Stimulated activated naive CD8-positive, alpha-beta T cell treated with anti-CD3 and anti-CD28 coated beads, Interleukin-15, Interleukin-2, amounts not matched to agents 100 ng/mL and 50 ng/mL, for 24 hours (primary cell): ENCODE results near the gene FBXL3.
"Not testable (repeated sequence)": the region's sequence is repeated elsewhere in the genome, so short reads cannot be mapped to it uniquely, and the experiment has no call there.

Source experiments
- H3K27ac Mint-ChIP-seq: one replicate; pipeline ENCODE4 v1.8.0; 2021; ENCODE audit warnings: mild to moderate bottlenecking, mixed read lengths
- H3K27me3 Mint-ChIP-seq: one replicate; pipeline ENCODE4 v1.8.0; 2021; ENCODE audit warnings: mixed read lengths
- H3K36me3 Mint-ChIP-seq: one replicate; pipeline ENCODE4 v1.8.0; 2021; ENCODE audit warnings: low read depth, mixed read lengths
- H3K4me1 Mint-ChIP-seq: one replicate; pipeline ENCODE4 v1.8.0; 2021; ENCODE audit warnings: low read depth, mixed read lengths
- H3K4me3 Mint-ChIP-seq: one replicate; pipeline ENCODE4 v1.8.0; 2021; ENCODE audit warnings: mild to moderate bottlenecking, mixed read lengths
- H3K9me3 Mint-ChIP-seq: one replicate; pipeline ENCODE4 v1.8.0; 2021; ENCODE audit warnings: mixed read lengths

The FBXL3 gene

GRCh38 chr13:77013853-77014542 lies 13.0 kb downstream of the FBXL3 start:
- peaks cover 25% of the 10 kb centered on the region for H3K4me1 Mint-ChIP-seq
- no peaks in the 10 kb centered on the region for H3K9me3 Mint-ChIP-seq
- H3K27me3 Mint-ChIP-seq, result no peaks in the 10 kb centered on the region
- H3K36me3 Mint-ChIP-seq, result peaks cover 88% of the 10 kb centered on the region
- H3K4me3 Mint-ChIP-seq, result no peak overlapping the region
- H3K27ac Mint-ChIP-seq, result no peak overlapping the region

GRCh38 chr13:77009719-77010118 lies 17.2 kb downstream of the FBXL3 start:
- H3K27me3 Mint-ChIP-seq, result not testable (repeated sequence)
- peaks cover 66% of the 10 kb centered on the region for H3K36me3 Mint-ChIP-seq

GRCh38 chr13:77009011-77009410 lies 17.9 kb downstream of the FBXL3 start:
- Mint-ChIP-seq H3K4me1 (peaks cover 24% of the 10 kb centered on the region), H3K4me3 (no peak overlapping the region), H3K27ac (peak overlapping the region; percentile 49), H3K27me3 (no peaks in the 10 kb centered on the region), H3K36me3 (peaks cover 64% of the 10 kb centered on the region), H3K9me3 (no peaks in the 10 kb centered on the region)

More at GRCh38 chr13:77009719-77010118, 17.2 kb downstream of the FBXL3 start:
- not testable (repeated sequence) for H3K27ac Mint-ChIP-seq, H3K4me3 Mint-ChIP-seq, H3K9me3 Mint-ChIP-seq
- peaks cover 28% of the 10 kb centered on the region for H3K4me1 Mint-ChIP-seq

DNA sequence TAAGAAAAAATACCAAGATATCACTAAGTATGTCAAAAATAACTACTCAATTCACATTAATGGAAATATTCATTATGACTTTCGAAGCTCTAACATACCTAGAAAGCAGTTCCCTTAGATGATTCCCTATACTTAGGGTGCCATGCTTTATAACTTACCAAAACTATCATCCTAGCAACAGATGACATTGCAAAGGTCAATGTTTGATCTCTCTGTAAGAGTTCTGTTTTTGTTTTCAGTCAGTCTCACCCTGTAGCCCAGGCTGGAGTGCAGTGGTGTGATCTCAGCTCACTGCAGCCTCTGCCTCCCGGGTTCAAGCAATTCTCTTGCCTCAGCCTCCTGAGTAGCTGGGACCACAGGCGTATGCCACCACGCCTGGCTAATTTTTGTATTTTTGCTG lies 18.6 kb downstream of the FBXL3 start:
- H3K27me3 Mint-ChIP-seq, H3K9me3 Mint-ChIP-seq, H3K4me3 Mint-ChIP-seq, H3K27ac Mint-ChIP-seq: not testable (repeated sequence)
- peaks cover 57% of the 10 kb centered on the region for H3K36me3 Mint-ChIP-seq
- H3K4me1 Mint-ChIP-seq, result peaks cover 24% of the 10 kb centered on the region

DNA sequence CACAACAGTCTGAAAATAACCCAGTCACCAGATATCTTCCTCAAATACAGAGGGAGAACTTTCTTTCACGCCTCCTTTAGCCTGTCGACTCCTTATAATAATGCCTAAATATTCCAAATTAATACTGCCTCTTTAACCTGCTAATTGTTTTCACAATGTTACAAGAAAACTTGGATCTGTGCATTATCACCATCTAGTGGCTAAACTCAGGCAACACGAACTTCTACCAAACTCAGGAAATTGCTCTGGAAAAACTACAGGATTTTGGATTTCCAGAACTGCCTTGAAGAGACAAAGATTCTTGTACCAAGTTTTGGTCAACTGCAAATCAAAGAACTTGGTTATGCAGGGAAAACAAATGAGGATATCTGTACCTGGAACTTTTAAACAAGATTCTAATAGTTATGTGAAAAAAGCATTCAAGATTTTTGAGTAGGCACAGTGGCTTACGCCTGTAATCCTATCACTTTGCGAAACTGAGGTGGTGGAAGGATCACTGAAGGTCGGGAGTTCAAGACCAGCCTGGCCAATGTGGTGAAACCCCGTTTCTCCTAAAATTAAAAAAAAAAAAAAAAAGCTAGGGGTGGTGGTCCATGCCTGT lies 24.3 kb downstream of the FBXL3 start:
- Mint-ChIP-seq H3K27me3 (no peaks in the 10 kb centered on the region), H3K9me3 (no peaks in the 10 kb centered on the region), H3K4me3 (no peak overlapping the region), H3K27ac (no peak overlapping the region), H3K36me3 (peaks cover 51% of the 10 kb centered on the region), H3K4me1 (peaks cover 25% of the 10 kb centered on the region)

DNA sequence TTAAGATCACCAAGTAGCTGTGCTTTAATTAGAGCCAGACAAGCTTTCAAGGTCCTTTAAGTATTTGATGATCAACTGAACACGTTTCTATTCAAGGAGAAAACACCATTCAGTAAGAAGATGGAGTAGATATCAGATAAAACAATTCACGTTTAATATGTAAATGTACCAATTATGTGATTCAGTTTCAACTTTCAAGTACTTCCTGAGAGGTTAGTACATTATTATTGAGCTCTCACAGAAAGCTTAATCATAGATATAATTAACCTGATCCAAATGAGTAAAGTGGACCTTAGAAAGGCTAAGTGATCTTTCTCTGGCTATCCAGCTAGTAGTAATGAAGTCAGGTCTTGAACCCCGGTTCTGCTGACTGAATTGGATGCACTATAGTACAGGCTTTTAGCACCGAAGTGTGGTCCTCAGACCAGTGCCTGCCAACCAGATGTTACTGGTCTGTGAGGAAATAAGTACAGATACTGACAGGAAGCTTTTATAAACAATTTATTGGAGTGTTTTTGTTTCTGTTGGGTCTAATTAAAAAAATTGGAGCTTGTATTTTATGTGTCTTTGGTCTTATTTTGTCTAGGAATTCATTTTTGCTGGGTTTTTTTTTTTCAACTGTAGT lies 24.9 kb downstream of the FBXL3 start:
- H3K4me3 Mint-ChIP-seq, result no peak overlapping the region
- no peaks in the 10 kb centered on the region for H3K27me3 Mint-ChIP-seq
- H3K36me3 Mint-ChIP-seq, result peaks cover 52% of the 10 kb centered on the region
- peak overlapping the region; percentile 13 for H3K27ac Mint-ChIP-seq
- no peaks in the 10 kb centered on the region for H3K9me3 Mint-ChIP-seq
- peaks cover 23% of the 10 kb centered on the region for H3K4me1 Mint-ChIP-seq

GRCh38 chr13:77001540-77001939 lies 25.4 kb downstream of the FBXL3 start:
- Mint-ChIP-seq H3K9me3 (no peaks in the 10 kb centered on the region), H3K4me1 (peaks cover 22% of the 10 kb centered on the region), H3K27me3 (no peaks in the 10 kb centered on the region), H3K27ac (peak overlapping the region; percentile 13), H3K36me3 (peaks cover 54% of the 10 kb centered on the region), H3K4me3 (no peak overlapping the region)

- Mint-ChIP-seq H3K9me3 (no peaks in the 10 kb centered on the region), H3K4me1 (peaks cover 19% of the 10 kb centered on the region), H3K27me3 (no peaks in the 10 kb centered on the region), H3K27ac (no peak overlapping the region), H3K36me3 (peaks cover 64% of the 10 kb centered on the region), H3K4me3 (no peak overlapping the region)
Observed at GRCh38 chr13:77000475-77000874, 26.5 kb downstream of the FBXL3 start.

GRCh38 chr13:76994281-76994680 lies 32.7 kb downstream of the FBXL3 start:
- peak overlapping the region; percentile 63 for H3K27ac Mint-ChIP-seq
- no peaks in the 10 kb centered on the region for H3K9me3 Mint-ChIP-seq
- peaks cover 47% of the 10 kb centered on the region for H3K36me3 Mint-ChIP-seq
- no peaks in the 10 kb centered on the region for H3K27me3 Mint-ChIP-seq
- peak overlapping the region; percentile 14 for H3K4me3 Mint-ChIP-seq
- H3K4me1 Mint-ChIP-seq, result peaks cover 38% of the 10 kb centered on the region

- no peak overlapping the region for H3K27ac Mint-ChIP-seq
- peak overlapping the region; percentile 98 for H3K4me3 Mint-ChIP-seq
Observed at GRCh38 chr13:76993473-76993872, 33.5 kb downstream of the FBXL3 start.

DNA sequence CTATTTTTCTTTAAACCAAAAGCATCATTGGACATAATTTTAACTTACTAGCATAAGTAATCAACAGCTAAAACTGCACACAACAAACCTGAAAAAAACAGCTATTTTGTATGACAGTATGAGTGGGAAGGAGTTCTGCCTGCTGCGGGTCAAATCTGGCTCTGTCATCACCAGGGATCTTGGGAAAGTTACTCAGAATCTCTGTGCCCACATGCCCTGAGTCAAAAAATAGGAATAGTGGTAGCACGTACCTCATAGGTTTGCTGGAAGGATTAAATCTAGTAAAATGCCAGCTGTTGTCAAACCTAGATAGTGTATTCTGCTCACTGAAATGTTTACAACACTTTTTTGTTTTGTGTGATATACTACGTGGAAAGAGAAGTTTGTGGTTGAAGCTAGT lies 33.9 kb downstream of the FBXL3 start:
- H3K36me3 Mint-ChIP-seq, result peaks cover 34% of the 10 kb centered on the region
- H3K9me3 Mint-ChIP-seq, result no peaks in the 10 kb centered on the region
- H3K27me3 Mint-ChIP-seq, result no peaks in the 10 kb centered on the region
- H3K4me1 Mint-ChIP-seq, result peaks cover 38% of the 10 kb centered on the region
- H3K4me3 Mint-ChIP-seq, result peak overlapping the region; percentile 98
- peak overlapping the region; percentile 97 for H3K27ac Mint-ChIP-seq

More at GRCh38 chr13:76993473-76993872, 33.5 kb downstream of the FBXL3 start:
- Mint-ChIP-seq H3K4me1 (peaks cover 38% of the 10 kb centered on the region), H3K27me3 (no peaks in the 10 kb centered on the region), H3K9me3 (no peaks in the 10 kb centered on the region), H3K36me3 (peaks cover 39% of the 10 kb centered on the region)

GRCh38 chr13:76992548-76993001 lies 34.4 kb downstream of the FBXL3 start:
- H3K27me3 Mint-ChIP-seq, result no peaks in the 10 kb centered on the region
- no peaks in the 10 kb centered on the region for H3K9me3 Mint-ChIP-seq

DNA sequence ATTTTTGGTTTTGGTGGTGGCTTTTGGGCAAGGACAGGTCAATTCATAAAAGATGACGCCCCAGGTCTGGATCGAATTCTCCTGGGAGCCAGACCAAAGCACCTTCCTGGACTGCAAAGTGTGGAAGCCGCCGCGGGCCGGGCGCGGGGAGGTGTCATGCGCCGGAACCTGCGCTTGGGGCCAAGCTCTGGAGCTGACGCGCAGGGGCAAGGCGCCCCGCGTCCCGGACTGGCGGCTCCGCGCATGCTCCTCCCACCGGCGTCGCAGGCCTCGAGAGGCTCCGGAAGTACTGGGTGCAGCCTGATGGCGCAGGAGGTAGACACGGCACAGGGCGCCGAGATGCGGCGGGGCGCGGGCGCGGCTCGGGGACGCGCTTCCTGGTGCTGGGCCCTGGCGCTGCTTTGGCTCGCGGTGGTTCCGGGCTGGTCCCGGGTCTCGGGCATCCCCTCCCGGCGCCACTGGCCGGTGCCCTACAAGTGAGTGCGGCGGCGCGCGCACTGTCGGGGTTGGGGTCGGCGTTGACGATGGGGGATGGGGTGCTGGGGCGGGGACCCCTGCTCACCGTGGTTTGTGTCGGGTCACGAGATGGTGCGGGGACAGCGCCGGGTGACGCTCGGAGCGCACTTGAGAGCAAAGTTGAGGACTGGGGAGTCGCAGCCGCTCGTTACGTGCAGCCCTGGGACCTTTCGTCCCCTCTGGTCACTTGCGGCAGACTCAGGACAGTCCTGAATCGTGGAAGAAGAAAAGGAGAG lies 35.0 kb downstream of the FBXL3 start, which contains the start of gene CLN5:
Gene CLN5, plus strand, starts transcription at position 286 of the 752 bp plus-strand sequence. Its CDS starts 18 bp downstream, at position 304.
- Mint-ChIP-seq H3K36me3 (peaks cover 25% of the 10 kb centered on the region), H3K4me1 (peaks cover 35% of the 10 kb centered on the region), H3K9me3 (no peaks in the 10 kb centered on the region), H3K4me3 (peak within 1 kb of the TSS; percentile 98), H3K27ac (peak within 1 kb of the TSS; percentile 97), H3K27me3 (no peaks in the 10 kb centered on the region)

More at GRCh38 chr13:76992548-76993001, 34.4 kb downstream of the FBXL3 start:
- Mint-ChIP-seq H3K4me1 (peaks cover 38% of the 10 kb centered on the region), H3K36me3 (peaks cover 30% of the 10 kb centered on the region), H3K27ac (peak overlapping the region; percentile 97), H3K4me3 (peak overlapping the region; percentile 98)

GRCh38 chr13:76991432-76991795 lies 35.5 kb downstream of the FBXL3 start:
- peaks cover 19% of the 10 kb centered on the region for H3K36me3 Mint-ChIP-seq
- peaks cover 2% of the 10 kb centered on the region for H3K27me3 Mint-ChIP-seq
- peak overlapping the region; percentile 98 for H3K4me3 Mint-ChIP-seq
- peak overlapping the region; percentile 94 for H3K27ac Mint-ChIP-seq
- peaks cover 35% of the 10 kb centered on the region for H3K4me1 Mint-ChIP-seq
- no peaks in the 10 kb centered on the region for H3K9me3 Mint-ChIP-seq

DNA sequence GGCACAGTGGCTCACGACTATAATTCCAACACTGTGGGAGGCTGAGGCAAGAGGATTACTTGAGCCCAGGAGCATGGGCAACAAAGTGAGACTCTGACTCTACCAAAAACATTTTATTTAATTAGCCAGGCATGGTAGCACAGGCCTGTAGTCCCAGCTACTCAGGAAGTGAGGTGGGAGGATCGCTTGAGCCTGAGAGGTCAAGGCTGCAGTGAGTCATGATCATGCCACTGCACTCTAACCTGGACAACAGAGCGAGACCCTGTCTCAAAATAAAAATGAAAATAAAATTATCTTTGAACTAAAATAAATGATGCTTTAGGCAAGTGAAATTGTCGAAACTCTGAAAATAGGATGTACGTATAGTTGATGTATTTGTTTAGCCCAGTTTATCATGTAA lies 43.3 kb downstream of the FBXL3 start:
- Mint-ChIP-seq H3K4me1 (no peaks in the 10 kb centered on the region), H3K27me3 (peaks cover 44% of the 10 kb centered on the region), H3K27ac (no peak overlapping the region), H3K9me3 (no peaks in the 10 kb centered on the region), H3K36me3 (no peaks in the 10 kb centered on the region), H3K4me3 (no peak overlapping the region)
